HTR-8/SVneo (cell line): ENCODE data around the gene BDKRB2.

Experiments
- DNase-seq: peaks from one replicate; pipeline ENCODE4 v3.0.0; 2011; ENCODE audit warnings: low spot score, mixed read lengths; ENCODE audit not compliant: insufficient read length
- FAIRE-seq: peaks from 2 replicates; lab custom pipeline; 2011; peaks lifted over from hg19 to GRCh38; lab: Jason Lieb, UNC

The BDKRB2 gene

DNA sequence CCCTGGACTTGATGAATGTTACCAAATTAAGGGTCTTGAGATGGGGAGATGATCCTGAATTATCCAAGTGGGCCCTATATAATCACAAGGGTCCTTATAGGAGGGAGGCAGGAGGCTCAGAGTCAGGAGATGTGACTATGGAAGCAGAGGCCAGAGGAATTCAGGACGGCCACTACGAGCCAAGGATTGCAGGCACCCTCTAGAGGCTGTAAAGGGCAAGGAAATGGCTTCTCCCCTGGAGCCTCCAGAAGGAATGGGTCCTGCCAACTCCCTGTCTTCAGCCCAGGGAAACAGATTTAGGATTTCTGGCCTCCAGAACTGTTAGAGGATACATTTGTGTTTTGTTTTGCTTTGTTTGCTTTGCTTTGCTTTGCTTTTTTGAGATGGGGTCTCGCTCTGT is 60.2 kb downstream of the BDKRB2 start:
- DNase-seq (no peak), FAIRE-seq (no peak)

DNA sequence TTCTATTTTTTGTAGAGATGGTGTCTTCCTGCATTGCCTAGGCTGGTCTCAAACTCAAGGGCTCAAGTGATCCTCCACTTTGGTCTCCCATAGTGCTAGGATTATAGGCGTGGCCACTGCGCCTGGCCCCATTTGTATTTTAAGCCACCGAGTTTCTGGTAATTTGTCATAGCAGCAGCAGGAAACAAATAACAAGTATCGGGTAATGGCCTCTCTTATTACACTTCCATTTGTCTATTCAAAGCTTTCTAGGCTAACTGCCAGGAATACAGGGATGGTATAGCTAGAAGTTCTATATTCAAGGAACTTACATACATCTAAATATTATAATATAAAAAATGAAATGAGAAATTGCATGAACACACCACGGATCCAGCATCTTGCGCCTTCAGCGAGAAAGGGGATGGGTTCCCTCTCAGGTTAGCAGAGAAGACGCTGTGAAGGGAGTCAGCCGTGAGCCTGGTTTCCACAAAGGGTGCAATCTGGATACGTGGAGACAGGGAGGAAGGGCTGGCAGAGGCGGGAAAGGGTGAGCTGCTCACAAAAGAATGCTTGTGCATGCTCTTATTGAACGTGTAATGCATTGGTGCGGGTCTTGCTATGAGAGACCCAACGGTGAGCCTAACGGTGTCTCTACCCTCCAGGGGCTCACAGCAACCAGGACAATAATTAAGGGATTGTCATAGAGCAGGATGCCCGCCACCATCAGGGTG is 60.9 kb downstream of the BDKRB2 start:
- DNase-seq (no peak), FAIRE-seq (no peak)

DNA sequence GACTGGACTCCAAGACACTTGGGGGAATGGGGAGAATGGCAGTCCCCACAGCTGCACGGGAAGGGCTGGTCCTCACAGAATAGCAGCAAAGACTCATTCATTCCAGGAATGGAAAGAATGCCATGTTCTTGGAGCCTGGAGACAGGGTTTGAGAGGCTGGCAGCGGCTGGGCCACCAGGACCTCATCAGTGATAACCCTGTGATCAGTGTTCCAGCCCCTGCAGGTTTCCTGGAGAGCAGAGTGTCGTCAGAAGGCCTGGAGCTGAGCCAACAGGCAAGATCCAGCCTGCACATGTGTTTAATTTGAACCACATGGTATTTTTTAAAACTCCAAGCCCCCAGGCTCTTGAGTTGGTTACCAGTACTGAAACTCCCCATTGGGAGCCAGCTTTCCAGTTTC is 62.7 kb downstream of the BDKRB2 start:
- DNase-seq (peak; percentile 93), FAIRE-seq (no peak)

DNA sequence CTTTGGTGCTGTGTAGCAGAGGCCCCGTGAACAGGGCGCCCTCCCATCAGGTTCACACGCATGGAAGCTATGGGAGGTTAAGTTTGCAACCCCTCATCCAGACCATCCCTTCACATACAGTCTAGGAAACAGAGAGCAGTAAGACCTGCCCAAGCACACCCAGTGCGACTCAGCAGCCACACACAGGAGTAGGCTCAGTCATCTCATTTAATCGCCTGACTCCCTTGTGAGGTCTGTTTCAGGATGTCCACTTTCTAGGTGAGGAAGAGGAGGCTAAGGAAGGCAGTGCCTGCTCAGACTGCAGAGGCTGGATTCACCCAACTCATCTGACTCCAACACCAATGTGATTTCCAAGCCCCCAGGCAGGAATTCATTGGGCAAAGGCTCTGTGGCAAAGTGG is 63.3 kb downstream of the BDKRB2 start:
- DNase-seq (no peak), FAIRE-seq (peak; percentile 75)

DNA sequence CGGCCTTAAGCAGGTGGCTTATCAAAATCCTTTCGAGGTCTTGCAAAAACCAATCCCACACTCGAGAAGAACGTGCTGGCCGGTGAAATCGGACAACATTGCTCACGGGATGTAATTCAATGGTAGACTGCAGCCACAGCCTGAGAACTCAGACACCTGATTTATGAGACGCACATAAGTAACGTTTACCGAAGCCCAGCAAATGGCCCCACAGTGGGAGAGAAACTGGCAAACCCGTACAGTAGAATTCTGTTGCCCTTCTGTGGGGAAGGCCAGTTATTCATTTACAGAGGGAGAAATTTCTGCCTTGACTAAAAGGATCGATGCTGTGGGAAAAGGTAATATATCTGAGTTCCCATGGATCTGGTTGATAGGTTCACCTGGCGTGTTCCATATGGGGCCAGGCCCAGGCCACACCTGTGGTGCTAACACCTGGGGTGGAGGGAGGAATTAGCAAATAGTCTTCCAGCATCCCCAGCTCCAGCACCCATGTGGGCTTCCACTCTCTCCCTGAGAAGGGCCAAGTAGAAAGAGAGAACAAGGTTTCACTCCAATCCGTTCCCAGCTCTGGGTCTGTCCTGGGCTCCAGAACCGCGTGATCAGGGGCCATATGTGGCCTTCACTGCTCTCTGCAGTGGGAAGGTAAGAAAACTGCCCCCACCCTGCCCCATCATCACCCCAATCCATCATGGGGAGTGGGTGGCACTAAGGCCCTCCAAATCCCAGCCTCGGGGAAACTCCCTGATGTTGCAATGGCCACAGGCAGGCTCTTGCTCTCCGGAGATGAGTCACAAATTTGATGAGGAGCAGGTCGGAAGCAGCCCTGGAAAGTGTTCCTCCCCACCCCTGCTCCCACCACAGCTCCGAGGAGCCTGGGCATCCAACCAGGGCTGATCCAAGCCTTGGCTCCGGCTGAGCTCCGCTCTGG is 64.1 kb downstream of the BDKRB2 start:
- FAIRE-seq = peak; percentile 95
- DNase-seq = peak; percentile 87

DNA sequence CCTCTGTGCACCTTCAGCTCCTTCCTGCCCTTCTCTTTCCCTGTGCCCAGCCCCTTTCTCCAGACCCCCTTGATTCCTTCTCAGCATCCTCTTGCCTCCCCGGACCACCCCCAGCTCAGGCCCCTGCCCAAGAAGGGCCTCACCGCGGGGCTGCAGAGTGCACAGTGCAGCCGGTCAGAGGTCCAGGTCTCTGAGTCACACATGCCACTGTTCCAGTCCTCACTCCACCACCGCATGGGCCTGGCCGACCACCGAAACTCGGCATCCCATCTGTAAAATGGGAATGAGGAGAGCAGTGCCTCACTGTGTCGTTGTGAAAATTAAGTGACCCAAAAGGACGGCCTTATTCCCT is 64.7 kb downstream of the BDKRB2 start:
- no peak for FAIRE-seq
- no peak for DNase-seq

DNA sequence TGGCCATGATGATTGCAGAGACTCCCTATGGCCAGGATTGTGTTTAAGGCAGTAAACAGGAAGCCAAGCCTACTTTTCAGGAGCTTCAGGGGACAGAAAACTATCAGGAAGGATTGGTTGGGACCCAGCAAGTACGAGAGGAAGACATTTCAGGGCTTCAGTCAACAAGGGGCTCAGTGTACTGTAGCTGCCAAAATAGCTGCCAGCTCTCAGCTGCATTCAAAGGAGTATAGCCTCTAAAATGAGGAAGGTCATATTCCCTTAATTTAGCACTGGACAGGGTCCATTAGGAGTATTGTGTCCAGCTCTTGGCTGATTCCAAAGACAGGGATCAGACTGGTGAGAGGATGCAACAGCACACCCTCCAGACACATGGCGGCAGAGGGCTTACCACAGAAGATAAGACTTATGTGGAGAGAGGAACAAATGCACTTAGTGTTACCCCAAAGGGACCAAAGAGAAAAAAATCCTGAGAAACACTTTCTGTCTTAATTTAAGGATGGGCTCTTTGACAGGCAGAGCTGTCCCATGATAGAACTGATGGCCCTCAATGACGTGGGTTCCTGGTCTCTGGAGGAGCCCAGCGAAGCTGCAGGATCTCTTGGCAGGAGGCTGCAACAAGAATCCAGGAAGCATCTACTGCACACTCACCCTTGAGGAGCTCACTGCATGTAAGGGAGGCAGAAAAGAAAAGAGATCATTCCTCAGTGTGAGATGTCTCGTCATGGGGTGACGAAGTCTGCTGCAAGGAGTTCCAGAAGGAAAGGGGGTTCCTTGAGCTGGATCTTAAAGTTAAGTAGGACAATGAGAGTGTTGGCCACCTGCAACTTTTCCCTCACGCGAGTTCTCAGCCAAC is 66.2 kb downstream of the BDKRB2 start:
- FAIRE-seq (no peak), DNase-seq (no peak)

DNA sequence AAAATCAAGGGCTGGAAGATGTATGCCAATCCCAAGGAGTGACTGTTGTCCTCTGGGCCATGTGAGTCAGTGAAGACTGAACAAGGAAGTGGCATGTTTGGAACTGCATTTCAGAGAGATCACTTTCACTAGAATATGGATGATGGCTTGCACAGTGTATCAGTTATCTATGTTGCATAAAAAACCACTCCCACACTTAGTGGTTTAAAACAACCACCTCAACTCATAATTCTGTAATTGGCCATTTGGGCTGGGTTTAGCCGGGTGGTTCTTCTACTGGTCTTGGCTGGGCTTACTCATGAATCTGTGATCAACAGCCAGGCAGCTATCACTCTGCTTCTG is 66.8 kb downstream of the BDKRB2 start:
- DNase-seq = no peak
- peak; percentile 48 for FAIRE-seq

DNA sequence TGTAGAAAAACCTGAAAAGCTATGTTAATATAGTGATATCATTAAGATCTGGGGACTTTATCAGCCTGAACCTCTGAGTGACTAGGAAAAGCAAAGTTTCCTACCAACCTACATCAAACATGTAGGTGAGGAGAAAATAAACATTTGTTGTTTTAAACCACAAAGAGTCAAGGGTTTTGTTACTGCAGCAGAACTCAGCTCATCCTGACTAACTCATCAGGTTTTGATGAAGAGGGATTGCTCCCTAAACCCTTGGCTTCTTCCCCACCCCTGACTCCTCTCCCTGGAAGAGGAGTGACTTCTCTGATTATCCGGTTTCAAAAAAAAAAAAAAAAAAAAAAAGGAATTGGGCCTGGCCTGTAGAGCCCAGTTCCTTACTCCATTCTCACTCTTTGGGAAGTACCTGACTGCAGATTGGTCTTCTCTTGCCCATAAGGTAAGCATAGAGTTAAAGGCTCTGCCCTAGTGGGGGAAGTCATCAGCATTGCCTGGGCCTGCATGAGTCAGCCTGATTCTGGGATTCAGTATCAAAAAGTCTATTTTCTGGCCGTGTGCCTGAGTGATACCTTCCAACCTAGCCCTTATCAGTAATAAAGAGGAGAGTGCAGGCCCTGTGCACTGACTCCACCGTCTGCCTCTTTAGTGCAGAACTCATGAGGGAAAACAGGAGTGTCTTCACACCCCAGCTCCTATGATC is 68.3 kb downstream of the BDKRB2 start:
- FAIRE-seq = no peak
- no peak for DNase-seq

DNA sequence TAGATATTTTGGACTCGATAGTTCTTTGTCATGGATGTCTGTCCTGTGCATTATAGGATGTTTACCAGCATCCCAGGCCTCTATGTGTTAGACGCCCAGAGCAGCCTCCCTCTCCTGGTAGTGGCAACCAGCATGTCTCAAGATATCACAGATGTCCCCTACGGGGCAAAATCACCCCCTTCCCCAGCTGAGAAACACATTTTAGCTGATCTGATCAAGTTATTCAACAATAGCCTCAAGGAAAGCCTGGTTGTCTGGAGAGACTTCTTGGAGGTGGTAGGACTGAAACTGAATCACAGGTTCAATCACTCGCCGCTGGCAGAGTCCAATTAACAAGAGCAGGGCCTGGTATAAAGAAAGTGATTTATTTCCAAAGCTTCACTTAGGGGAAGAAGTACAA is 69.0 kb downstream of the BDKRB2 start:
- DNase-seq (no peak), FAIRE-seq (no peak)

DNA sequence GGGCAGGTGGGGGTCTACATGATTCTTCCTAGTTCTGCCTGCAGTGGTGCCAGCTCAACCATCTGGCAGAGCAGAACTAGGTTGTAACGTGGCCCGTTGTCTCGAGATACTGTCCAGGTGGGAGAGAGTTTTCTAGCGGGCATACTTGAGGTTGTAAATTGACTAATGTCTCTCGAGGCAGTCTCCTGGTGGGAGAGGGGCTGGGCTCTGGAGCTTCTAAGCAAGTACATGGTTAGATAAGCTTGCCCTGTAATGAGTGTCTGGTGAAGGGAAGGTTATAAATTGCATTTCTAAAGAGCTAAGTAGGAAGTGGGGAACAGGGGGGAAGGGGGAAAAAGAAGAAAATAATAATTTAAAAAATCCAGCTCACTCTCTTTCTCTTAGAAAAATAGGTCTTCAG is 69.5 kb downstream of the BDKRB2 start:
- DNase-seq = no peak
- no peak for FAIRE-seq

DNA sequence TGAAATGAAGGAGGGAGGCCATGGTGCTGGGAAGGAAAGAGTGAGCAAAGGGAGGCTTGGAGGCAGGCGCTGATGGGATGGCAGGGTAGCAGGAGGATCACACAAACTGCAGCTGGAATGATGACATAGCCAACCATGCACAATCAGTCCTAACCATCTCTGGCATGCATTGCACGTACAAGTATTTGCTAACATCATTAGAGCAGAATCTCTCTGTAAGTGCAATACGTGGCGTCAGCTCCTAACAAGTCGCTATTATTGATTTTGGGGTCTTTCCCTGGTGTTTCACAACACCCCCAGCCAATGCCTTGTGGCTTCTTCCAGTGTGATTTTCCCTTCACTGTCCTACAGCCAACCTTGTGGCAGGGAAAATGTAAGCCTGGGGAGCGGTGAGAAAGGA is 69.9 kb downstream of the BDKRB2 start:
- DNase-seq (no peak), FAIRE-seq (peak; percentile 40)

DNA sequence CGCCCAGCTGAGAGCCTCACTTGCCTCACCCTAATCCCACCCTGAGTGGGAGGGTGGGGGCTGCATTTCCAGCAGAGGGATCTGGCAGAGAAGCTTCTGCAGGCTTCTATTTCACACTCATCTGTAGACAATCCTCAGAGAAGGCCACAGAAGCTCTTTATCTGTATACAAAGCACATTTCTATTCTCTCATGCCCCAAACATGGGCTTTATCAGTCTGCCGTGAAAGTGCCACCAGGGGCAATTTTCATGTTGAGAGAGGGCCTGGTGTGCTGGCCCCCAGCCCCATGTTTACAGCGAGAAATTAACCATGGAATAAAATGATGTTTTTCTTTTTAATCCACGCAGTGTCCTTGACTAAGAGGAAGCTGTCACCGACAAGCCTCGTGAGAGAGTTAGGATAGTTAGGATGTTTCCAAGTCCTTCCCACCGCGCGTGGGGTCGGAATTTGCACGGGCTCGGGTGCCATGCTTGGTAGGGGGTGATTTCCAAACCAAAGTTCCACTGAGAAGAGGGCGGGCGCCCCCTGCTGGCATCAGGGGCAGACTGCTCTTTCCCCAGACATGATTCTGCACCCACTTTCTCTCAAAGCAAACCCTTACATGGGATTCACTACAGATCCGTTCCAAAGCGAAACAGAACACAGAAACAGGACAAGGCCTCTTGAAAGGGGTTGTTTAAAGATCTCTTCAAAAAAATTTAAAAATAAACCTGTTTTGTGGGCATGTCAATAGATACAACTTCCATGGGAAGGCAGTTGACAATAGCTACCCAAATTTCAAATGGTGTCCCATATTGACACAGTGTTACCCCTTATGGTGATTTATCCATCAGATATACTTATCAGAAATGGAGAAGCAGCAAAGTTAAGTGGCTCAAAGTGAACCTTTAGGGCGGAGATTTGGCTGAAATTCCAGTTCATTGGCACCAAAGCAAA is 70.8 kb downstream of the BDKRB2 start:
- DNase-seq (peak; percentile 64), FAIRE-seq (peak; percentile 55)

DNA sequence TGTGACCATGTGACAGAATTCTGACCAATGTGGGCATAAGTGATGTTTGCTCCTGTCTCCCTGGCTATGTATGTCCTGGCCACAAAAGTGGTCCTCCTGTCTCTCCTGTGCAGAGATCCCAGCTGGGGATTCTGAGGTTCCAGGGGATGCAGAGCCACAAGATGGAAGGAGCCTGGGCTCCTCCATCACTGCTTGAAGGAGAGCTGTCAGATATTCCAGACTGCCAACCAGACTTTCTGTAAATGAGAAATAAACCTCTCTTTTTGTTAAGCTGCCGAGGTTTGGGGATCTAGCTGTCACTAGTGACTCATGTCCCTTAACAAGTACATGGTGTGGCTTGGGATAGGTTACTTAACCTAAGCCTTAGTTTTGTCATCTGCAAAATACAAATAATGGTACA is 73.3 kb downstream of the BDKRB2 start:
- peak; percentile 60 for FAIRE-seq

DNA sequence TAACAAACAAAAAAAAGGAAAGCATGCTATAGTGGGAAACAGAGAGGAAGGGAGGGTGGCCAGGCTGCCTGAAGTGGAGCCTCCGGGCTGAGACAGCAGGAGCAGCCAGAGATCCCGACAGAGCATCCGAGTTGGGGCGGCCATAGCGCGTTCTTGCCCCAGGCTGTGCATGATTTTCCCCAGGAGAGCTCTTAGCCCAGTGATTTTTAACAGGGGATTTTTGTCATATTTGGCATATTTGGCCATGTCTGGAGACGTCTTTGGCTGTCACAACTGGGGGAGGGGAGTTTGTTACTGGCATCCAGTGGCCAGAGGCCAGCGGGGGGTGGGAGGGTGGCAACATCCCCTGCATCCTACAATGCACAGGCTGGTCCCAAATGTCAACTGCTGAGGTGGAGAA is 74.9 kb downstream of the BDKRB2 start:
- FAIRE-seq (no peak), DNase-seq (no peak)

More for the DNA sequence above, 73.3 kb downstream of the BDKRB2 start:
- DNase-seq = no peak

DNA sequence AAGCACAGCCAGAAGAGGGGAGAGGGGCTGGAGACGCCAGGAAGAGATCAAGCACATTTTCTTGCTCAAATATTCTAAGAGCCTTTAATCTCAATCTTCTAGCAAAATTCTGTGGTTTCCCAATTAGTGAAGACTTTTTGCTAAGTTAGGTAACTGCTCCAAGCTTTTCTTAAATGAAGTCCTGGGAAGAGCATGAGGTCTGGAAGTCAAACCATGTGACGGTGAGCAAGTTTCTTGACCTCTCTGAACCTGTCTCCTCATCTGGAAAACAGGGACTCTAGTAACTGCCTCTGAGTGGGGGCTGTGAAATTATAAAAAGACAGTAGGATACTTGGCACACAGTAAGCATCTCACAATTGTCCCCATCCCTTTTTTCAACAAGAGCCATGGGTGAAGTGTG is 75.5 kb downstream of the BDKRB2 start:
- FAIRE-seq (no peak), DNase-seq (no peak)

DNA sequence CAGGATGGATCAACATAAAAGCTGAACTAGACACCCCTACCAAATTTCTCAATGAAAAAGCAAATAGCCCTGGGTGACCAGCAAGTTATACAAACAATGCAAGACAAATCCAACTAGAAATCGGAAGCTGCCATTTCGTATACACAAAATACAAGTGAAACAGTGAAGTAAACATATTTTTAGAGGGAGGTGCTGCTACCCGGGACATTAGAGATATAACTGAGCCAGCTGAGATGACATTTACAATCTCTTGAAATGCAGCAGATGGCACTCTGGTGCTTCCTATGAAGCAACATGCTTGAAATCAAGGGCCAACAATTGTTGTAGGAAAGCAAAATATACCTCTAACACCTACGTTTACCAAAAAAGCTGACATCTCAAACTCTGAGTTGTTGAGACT is 76.8 kb downstream of the BDKRB2 start:
- no peak for FAIRE-seq
- no peak for DNase-seq

DNA sequence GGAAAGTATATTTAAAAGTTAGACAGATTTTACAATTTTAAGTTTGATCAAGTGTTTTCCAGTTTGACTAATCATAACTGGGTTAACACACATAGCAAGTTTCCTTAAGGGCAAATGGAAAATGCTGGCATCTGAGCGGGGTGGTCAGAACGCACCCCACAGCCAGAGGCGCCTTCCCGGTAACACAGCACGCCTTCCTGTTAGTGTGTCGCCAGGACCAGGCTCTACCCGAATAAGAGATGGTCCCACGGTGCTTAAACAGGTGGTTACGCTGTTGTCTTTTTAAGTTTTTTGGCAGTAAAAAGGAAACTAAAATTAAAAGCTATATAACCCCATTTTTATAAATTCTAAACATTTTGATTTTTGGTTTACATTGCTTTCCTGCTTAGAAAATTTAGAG is 79.4 kb downstream of the BDKRB2 start:
- FAIRE-seq (no peak), DNase-seq (no peak)

DNA sequence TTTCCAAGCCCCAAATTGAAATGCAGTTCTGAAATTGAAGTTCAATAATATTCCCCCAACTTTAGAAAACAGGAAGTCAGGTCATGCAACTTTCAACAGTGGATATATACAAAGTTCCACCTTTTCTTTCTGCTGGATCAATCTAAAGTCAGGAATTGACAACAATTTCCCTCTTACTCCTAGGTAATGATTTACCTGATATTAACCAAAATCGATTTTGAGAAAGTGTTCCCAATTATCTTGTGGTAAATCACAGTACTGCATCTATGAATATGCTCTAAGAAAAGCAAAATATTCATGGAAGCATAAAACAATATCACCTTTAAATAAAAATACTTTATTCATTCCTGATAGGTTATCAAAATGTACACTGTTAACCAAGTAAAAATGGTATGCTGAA is 79.8 kb downstream of the BDKRB2 start:
- FAIRE-seq = no peak

More for the DNA sequence above, 79.8 kb downstream of the BDKRB2 start:
- no peak for DNase-seq
